HepG2 (cell line): ENCODE data around the gene SHF. TPM values are rescaled to one million over a fixed set of nuclear protein-coding genes. Genes with fewer than 3 reads are reported as not detected.

ENCODE experiments used
- ATAC-seq: fragments of 200-7000 bp; cut with Tn5 transposase; 3 replicates; pipeline ENCODE4 v1.9.1; 2020; ENCODE audit warnings: mild to moderate bottlenecking, moderate library complexity
- BruUV-seq: library from RNA; stranded (reverse); fragments of 400-500 nt; replicated peaks from 2 replicates; lab custom pipeline; 2021; lab: Mats Ljungman, UMichigan
- CTCF ChIA-PET: fragments of 300-600 bp; formaldehyde crosslinking; extraction: SDS; loops from one replicate; lab custom pipeline; 2021; ENCODE audit warnings: low total read pairs, inconsistent platforms, low intra/inter-chr PET ratio; lab: Yijun Ruan, JAX
- POLR2A ChIA-PET: fragments of 350-600 bp; sonication (Branson Sonifier 250); formaldehyde crosslinking; loops from one replicate; lab custom pipeline; 2020; ENCODE audit warnings: antibody characterized with exemption, inconsistent platforms; lab: Yijun Ruan, JAX
- DNase-seq: peaks from one replicate; pipeline ENCODE4 v3.0.0-alpha.2; 2015; ENCODE audit warnings: low spot score
- FAIRE-seq: peaks from 3 replicates; lab custom pipeline; 2011; peaks lifted over from hg19 to GRCh38; lab: Jason Lieb, UNC
- H2AFZ ChIP-seq: one replicate; pipeline ENCODE4 v1.6.1; 2011; ENCODE audit warnings: low read length, inconsistent platforms
- H3K27ac ChIP-seq: fragments of 300-600 bp; 3 replicates; pipeline ENCODE4 v1.8.0; 2011; ENCODE audit warnings: mixed run types, mild to moderate bottlenecking, mixed read lengths, low read length, inconsistent platforms; ENCODE audit not compliant: insufficient read depth; ENCODE audit errors: extremely low read length
- H3K27me3 ChIP-seq, 2 experiments: fragments of 200-600 bp in 1 of 2; 2 replicates in 1 of 2; 3 replicates in 1 of 2; pipeline versions ENCODE4 v1.6.0 to v1.8.0; 2011; ENCODE audit warnings: low read length in 2 of 2, mild to moderate bottlenecking in 2 of 2, moderate library complexity in 2 of 2, inconsistent platforms in 1 of 2; ENCODE audit not compliant: insufficient read depth in 2 of 2, control insufficient read depth in 1 of 2
- H3K36me3 ChIP-seq, 2 experiments: fragments of 200-600 bp in 1 of 2; replicated peaks in 1 of 2; 2 replicates in 1 of 2; 3 replicates in 1 of 2; pipeline versions ENCODE4 v1.5.1 to v1.8.0; 2011; ENCODE audit warnings: low read length in 2 of 2, inconsistent platforms in 1 of 2; ENCODE audit not compliant: insufficient read depth in 2 of 2, control insufficient read depth in 1 of 2
- H3K4me1 ChIP-seq: 2 replicates; pipeline ENCODE4 v1.5.1; 2012; ENCODE audit warnings: low read length, inconsistent platforms; ENCODE audit not compliant: insufficient read depth
- H3K4me2 ChIP-seq: 2 replicates; pipeline ENCODE4 v1.6.0; 2011; ENCODE audit warnings: low read depth, low read length, inconsistent platforms
- H3K4me3 ChIP-seq, 3 experiments: fragments of 200-600 bp in 1 of 3; sonication (generic), shearing (Covaris generic) in 1 of 3; replicated peaks in 1 of 3; 2 replicates each; pipeline ENCODE4 v1.5.1; 2011 to 2016; ENCODE audit warnings: low read length in 3 of 3, inconsistent platforms in 2 of 3, low read depth in 2 of 3, mild to moderate bottlenecking in 2 of 3, control low read depth in 1 of 3, mixed read lengths in 1 of 3; ENCODE audit not compliant: insufficient read depth in 1 of 3
- H3K79me2 ChIP-seq: one replicate; pipeline ENCODE4 v1.6.1; 2011; ENCODE audit warnings: low read length, inconsistent platforms; ENCODE audit not compliant: insufficient read depth
- H3K9ac ChIP-seq: 2 replicates; pipeline ENCODE4 v1.6.0; 2011; ENCODE audit warnings: mild to moderate bottlenecking, low read depth, low read length, inconsistent platforms; ENCODE audit not compliant: insufficient read depth
- H3K9me3 ChIP-seq: 2 replicates; pipeline ENCODE4 v1.5.1; 2012; ENCODE audit warnings: mild to moderate bottlenecking, low read length
- H4K20me1 ChIP-seq: 2 replicates; pipeline ENCODE4 v1.6.0; 2011; ENCODE audit warnings: inconsistent platforms, mild to moderate bottlenecking, low read length, moderate library complexity; ENCODE audit not compliant: insufficient read depth
- CREM ChIP-seq, 2 experiments: sonication (generic) in 1 of 2; formaldehyde crosslinking in 1 of 2; IDR thresholded peaks; 2 replicates each; pipeline versions ENCODE4 v1.4.0 to v1.6.1; 2016 to 2020; ENCODE audit warnings: antibody characterized with exemption in 1 of 2, mild to moderate bottlenecking in 1 of 2, missing genetic modification reagents in 1 of 2
- ERF ChIP-seq: IDR thresholded peaks from 2 replicates; pipeline ENCODE4 v1.6.1; 2018; ENCODE audit warnings: missing biosample characterization, missing genetic modification reagents
- ISX ChIP-seq: sonication (generic); formaldehyde crosslinking; conservative IDR thresholded peaks from 2 replicates; pipeline ENCODE4 v1.5.0; 2020; ENCODE audit warnings: missing genetic modification reagents
- KDM5A ChIP-seq: fragments of 200-600 bp; sonication (generic); IDR thresholded peaks from 2 replicates; pipeline ENCODE4 v1.7.0; 2018; ENCODE audit warnings: antibody characterized with exemption, mild to moderate bottlenecking, low read length, borderline replicate concordance
- MIXL1 ChIP-seq: IDR thresholded peaks from 2 replicates; pipeline ENCODE4 v1.6.1; 2016
- PAWR ChIP-seq: sonication (generic); formaldehyde crosslinking; IDR thresholded peaks from 2 replicates; pipeline ENCODE4 v1.4.0; 2020; ENCODE audit warnings: missing genetic modification reagents, mild to moderate bottlenecking, borderline replicate concordance
- RARA ChIP-seq: IDR thresholded peaks from 2 replicates; pipeline ENCODE4 v1.6.1; 2016; ENCODE audit warnings: missing genetic modification reagents, missing compliant biosample characterization
- SCMH1 ChIP-seq: sonication (generic); formaldehyde crosslinking; IDR thresholded peaks from 2 replicates; pipeline ENCODE4 v1.9.0; 2021; ENCODE audit warnings: missing genetic modification reagents, mild to moderate bottlenecking, borderline replicate concordance
- SPEN ChIP-seq: sonication (generic); formaldehyde crosslinking; IDR thresholded peaks from 2 replicates; pipeline ENCODE4 v1.5.1; 2020; ENCODE audit warnings: low read depth, mild to moderate bottlenecking, missing genetic modification reagents
- SYNCRIP ChIP-seq: fragments of 200-400 bp; formaldehyde crosslinking; IDR thresholded peaks from 2 replicates; pipeline ENCODE4 v1.6.1; 2018; ENCODE audit warnings: mild to moderate bottlenecking, low read depth, low read length; ENCODE audit not compliant: insufficient read depth
- ZBTB7A ChIP-seq: sonication (generic); formaldehyde crosslinking; IDR thresholded peaks from 2 replicates; pipeline ENCODE4 v1.8.0; 2022; ENCODE audit warnings: mild to moderate bottlenecking, missing genetic modification reagents
- ZEB1 ChIP-seq: IDR thresholded peaks from 2 replicates; pipeline ENCODE4 v1.6.1; 2012; ENCODE audit warnings: mild to moderate bottlenecking, low read depth, inconsistent platforms; ENCODE audit not compliant: insufficient replicate concordance
- ZSCAN9 ChIP-seq: IDR thresholded peaks from 2 replicates; pipeline ENCODE4 v1.6.1; 2016; ENCODE audit warnings: borderline replicate concordance
- WGBS: methylation state at CpG from one replicate; pipeline ENCODE4 v1.1.6; 2017; ENCODE audit warnings: low lambda C conversion rate; 5-methylcytosine and 5-hydroxymethylcytosine counted together
- in situ Hi-C: cut with HindIII; loops from 2 replicates; pipeline ENCODE4 v1.10.0; 2017; ENCODE audit warnings: low pct_unique_long_range_greater_than_20kb; ENCODE audit not compliant: extremely low pct_ligation_motif_present
- intact Hi-C: fragments of 100-400 bp; cut with micrococcal nuclease; formaldehyde crosslinking; loops from one replicate; pipeline ENCODE4 v1.10.0; 2022; ENCODE audit not compliant: unreplicated experiment
- polyA plus RNA-seq, 8 experiments: library from polyadenylated mRNA; depleted of rRNA in 3 of 8; stranded (reverse) in 7 of 8; unstranded in 1 of 8; fragments of >200 nt; fragmentation: Illumina TruSeq in 4 of 8; extraction: Trizol in 4 of 8; gene quantifications; 2 replicates each; pipeline versions ENCODE4 v1.2.1 to v1.2.3, GENCODE V29; 2011 to 2016; ENCODE audit warnings: low read depth in 4 of 8, missing spikeins in 1 of 8, mixed read lengths in 1 of 8; ENCODE audit not compliant: insufficient read depth in 1 of 8
- total RNA-seq, 5 experiments: library from RNA; depleted of rRNA; stranded (reverse); fragments of >200 nt; fragmentation: Illumina TruSeq; extraction: Trizol; gene quantifications; 2 replicates each; pipeline ENCODE4 v1.2.3, GENCODE V29; 2016; ENCODE audit warnings: low read depth in 1 of 5
- TF ChIP-seq, protein P1 (sequence below): IDR thresholded peaks from 2 replicates; pipeline ENCODE4 v1.6.1; 2012; ENCODE audit warnings: inconsistent platforms
- TF ChIP-seq, protein P2 (sequence below): sonication (generic); formaldehyde crosslinking; IDR thresholded peaks from 2 replicates; pipeline ENCODE4 v1.5.0; 2020; ENCODE audit warnings: missing genetic modification reagents, mild to moderate bottlenecking, borderline replicate concordance
- TF ChIP-seq, protein P3 (sequence below): sonication (generic); formaldehyde crosslinking; IDR thresholded peaks from 2 replicates; pipeline ENCODE4 v1.8.1; 2023; ENCODE audit warnings: missing genetic modification reagents, mild to moderate bottlenecking, borderline replicate concordance
- TF ChIP-seq, protein P4 (sequence below): sonication (generic); formaldehyde crosslinking; IDR thresholded peaks from 2 replicates; pipeline ENCODE4 v1.4.0; 2020; ENCODE audit warnings: missing genetic modification reagents

The SHF gene
- total and polyA plus RNA-seq, 2 of the 13 experiments (the other 11 are each of a cell fraction or from before 2014, with no cell fraction given): 20.9 to 25.5 TPM

DNA sequence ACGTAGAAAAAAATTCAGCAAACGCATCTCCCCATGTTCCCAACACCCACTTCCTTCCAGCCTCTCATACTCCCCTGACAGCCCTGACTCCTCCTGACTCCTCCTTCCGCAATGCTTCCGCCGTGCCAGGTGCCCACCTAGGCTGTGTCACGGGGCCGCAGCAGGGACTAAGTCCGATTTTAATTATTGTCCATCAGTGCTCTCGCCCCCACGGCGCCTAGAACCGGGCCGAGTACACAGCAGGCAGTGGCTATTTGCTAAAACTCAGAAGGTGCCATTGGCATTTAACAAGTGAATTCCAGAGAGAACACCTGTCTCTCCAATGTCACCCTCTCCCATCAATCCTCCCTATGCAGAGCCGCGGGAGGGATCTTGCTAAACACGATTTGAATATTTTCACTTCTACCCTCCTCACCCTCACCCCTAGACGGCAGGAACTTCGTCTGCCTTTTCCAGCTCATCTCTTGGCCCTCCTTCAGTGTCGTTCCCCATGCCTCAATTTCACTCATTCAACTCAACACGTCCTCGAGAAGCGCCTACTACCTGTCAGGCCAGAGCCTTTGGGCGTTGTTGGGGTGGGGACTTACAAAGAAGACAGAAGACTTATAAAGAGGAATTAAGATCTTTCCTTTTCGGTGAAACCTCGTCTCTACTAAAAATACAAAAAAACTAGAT, 11.5 kb upstream of the SHF start:
- H3K27me3 ChIP-seq: peaks cover 0 to 4% of the 10 kb centered on the region in 2 experiments; a peak in 2 of 5 replicates
- CTCF ChIA-PET: no interaction called here
- FAIRE-seq (no peak), DNase-seq (peak; percentile 15), ATAC-seq (peak; percentile 5)
- intact Hi-C loops: no loop called here
- H3K4me3 ChIP-seq: peak overlapping the region; percentile 68 to 88 (median 83)
- in situ Hi-C loops: no loop called here
- H3K4me1 ChIP-seq: peaks cover 39% of the 10 kb centered on the region
- POLR2A ChIA-PET: interaction anchor here (0.9 to 5.4 kb wide), 6 partner anchors 12 to 203 kb away, joined by 3 to 42 read pairs (median 18); partner anchors contain the start of gene SHF
- H3K36me3 ChIP-seq: no peaks in the 10 kb centered on the region
- no TSS peak for BruUV-seq
- peak overlapping the region; percentile 94 for H3K27ac ChIP-seq
- H3K9ac ChIP-seq: peak overlapping the region; percentile 88
- H4K20me1 ChIP-seq: no peaks in the 10 kb centered on the region
- peak overlapping the region; percentile 93 for H2AFZ ChIP-seq
- H3K79me2 ChIP-seq: no peaks in the 10 kb centered on the region
- no peaks in the 10 kb centered on the region for H3K9me3 ChIP-seq
- WGBS: 2% methylated on average over 25 of the region's 25 CpGs
- peak overlapping the region; percentile 97 for H3K4me2 ChIP-seq
- TF ChIP-seq, protein P1, sequence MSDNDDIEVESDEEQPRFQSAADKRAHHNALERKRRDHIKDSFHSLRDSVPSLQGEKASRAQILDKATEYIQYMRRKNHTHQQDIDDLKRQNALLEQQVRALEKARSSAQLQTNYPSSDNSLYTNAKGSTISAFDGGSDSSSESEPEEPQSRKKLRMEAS: peak; percentile 29
- TF ChIP-seq CREM (IDR thresholded peaks at IDR 0.05) (no peak), CREM (CRISPR knock-in tag; IDR thresholded peaks at IDR 0.05) (no peak), ZSCAN9 (CRISPR knock-in tag) (no peak), MIXL1 (CRISPR knock-in tag) (no peak), ZEB1 (peak; percentile 11), SYNCRIP (no peak), KDM5A (no peak), PAWR (0 out of 2 replicates have a peak, but pooled peaks have one; percentile 23), ZBTB7A (peak; percentile 11; the same call in 1 of the 2 replicates), SPEN (CRISPR knock-in tag) (no peak), SCMH1 (no peak), ERF (no peak), RARA (CRISPR knock-in tag) (no peak), ISX (CRISPR knock-in tag) (no peak)
- TF ChIP-seq, protein P2, sequence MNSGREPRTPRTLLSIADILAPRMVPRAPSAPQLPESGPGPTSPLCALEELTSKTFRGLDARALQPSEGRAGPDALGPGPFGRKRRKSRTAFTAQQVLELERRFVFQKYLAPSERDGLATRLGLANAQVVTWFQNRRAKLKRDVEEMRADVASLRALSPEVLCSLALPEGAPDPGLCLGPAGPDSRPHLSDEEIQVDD (CRISPR knock-in tag): no peak
- TF ChIP-seq, protein P3, sequence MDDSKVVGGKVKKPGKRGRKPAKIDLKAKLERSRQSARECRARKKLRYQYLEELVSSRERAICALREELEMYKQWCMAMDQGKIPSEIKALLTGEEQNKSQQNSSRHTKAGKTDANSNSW (CRISPR knock-in tag): no peak
- TF ChIP-seq, protein P4, sequence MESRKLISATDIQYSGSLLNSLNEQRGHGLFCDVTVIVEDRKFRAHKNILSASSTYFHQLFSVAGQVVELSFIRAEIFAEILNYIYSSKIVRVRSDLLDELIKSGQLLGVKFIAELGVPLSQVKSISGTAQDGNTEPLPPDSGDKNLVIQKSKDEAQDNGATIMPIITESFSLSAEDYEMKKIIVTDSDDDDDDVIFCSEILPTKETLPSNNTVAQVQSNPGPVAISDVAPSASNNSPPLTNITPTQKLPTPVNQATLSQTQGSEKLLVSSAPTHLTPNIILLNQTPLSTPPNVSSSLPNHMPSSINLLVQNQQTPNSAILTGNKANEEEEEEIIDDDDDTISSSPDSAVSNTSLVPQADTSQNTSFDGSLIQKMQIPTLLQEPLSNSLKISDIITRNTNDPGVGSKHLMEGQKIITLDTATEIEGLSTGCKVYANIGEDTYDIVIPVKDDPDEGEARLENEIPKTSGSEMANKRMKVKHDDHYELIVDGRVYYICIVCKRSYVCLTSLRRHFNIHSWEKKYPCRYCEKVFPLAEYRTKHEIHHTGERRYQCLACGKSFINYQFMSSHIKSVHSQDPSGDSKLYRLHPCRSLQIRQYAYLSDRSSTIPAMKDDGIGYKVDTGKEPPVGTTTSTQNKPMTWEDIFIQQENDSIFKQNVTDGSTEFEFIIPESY: no peak
